ENCODE results near the gene ABLIM1. TPM values are rescaled to one million over a fixed set of nuclear protein-coding genes. Genes with fewer than 3 reads are reported as not detected.
A peak's percentile ranks its signal among the peaks of the same experiment; 100 is the strongest.

ABLIM1 gene
- polyA plus RNA-seq, 4 donors: 25.7 to 59.8 (median 36.8) TPM

GRCh38 chr10:114683593-114683992, 25.5 kb upstream of the ABLIM1 start:
- no peak overlapping the region for H3K4me3 ChIP-seq (ENCODE audit: low read depth in 1 of 3, low read length in 3 of 3)
- FAIRE-seq (no peak), DNase-seq (no peak)
- H3K27ac ChIP-seq (ENCODE audit: low read depth in 1 of 3, low read length in 2 of 3): peak overlapping the region; percentile 53 to 92 (median 80)
- no peaks in the 10 kb centered on the region for H3K9me3 ChIP-seq (ENCODE audit: control insufficient read depth in 2 of 2, insufficient read depth in 1 of 2, low read depth in 1 of 2, low read length in 1 of 2)
- H3K36me3 ChIP-seq (ENCODE audit: control insufficient read depth in 3 of 3, insufficient read depth in 2 of 3, low read depth in 1 of 3, low read length in 3 of 3): no peaks in the 10 kb centered on the region
- peaks cover 5 to 29% (median 14%) of the 10 kb centered on the region in 3 donors for H3K4me1 ChIP-seq (ENCODE audit: control insufficient read depth in 3 of 3, insufficient read depth in 2 of 3, low read depth in 1 of 3, low read length in 2 of 3)
- H3K27me3 ChIP-seq (ENCODE audit: control insufficient read depth in 3 of 3, insufficient read depth in 3 of 3, low read length in 3 of 3): no peaks in the 10 kb centered on the region
- 68 to 74% (median 74%) methylated on average over 9 of the region's 9 CpGs for WGBS, 3 donors

GRCh38 chr10:114683162-114683561, 25.1 kb upstream of the ABLIM1 start:
- DNase-seq: no peak
- peaks cover 5 to 29% (median 14%) of the 10 kb centered on the region in 3 donors for H3K4me1 ChIP-seq (ENCODE audit: control insufficient read depth in 3 of 3, insufficient read depth in 2 of 3, low read depth in 1 of 3, low read length in 2 of 3)

GRCh38 chr10:114682532-114682931, 24.5 kb upstream of the ABLIM1 start:
- 28 to 55% (median 44%) methylated on average over 4 of the region's 4 CpGs for WGBS, 3 donors
- H3K27ac ChIP-seq (ENCODE audit: low read depth in 1 of 3, low read length in 2 of 3): no peak overlapping the region
- no peaks in the 10 kb centered on the region for H3K27me3 ChIP-seq (ENCODE audit: control insufficient read depth in 3 of 3, insufficient read depth in 3 of 3, low read length in 3 of 3)
- no peaks in the 10 kb centered on the region for H3K9me3 ChIP-seq (ENCODE audit: control insufficient read depth in 2 of 2, insufficient read depth in 1 of 2, low read depth in 1 of 2, low read length in 1 of 2)
- DNase-seq: no peak
- no peaks in the 10 kb centered on the region for H3K36me3 ChIP-seq (ENCODE audit: control insufficient read depth in 3 of 3, insufficient read depth in 2 of 3, low read depth in 1 of 3, low read length in 3 of 3)
- no peak for FAIRE-seq
- H3K4me1 ChIP-seq (ENCODE audit: control insufficient read depth in 3 of 3, insufficient read depth in 2 of 3, low read depth in 1 of 3, low read length in 2 of 3): peaks cover 5 to 29% (median 14%) of the 10 kb centered on the region in 3 donors
- no peak overlapping the region for H3K4me3 ChIP-seq (ENCODE audit: low read depth in 1 of 3, low read length in 3 of 3)

More at GRCh38 chr10:114683162-114683561, 25.1 kb upstream of the ABLIM1 start:
- 72 to 79% (median 72%) methylated on average over 10 of the region's 10 CpGs for WGBS, 3 donors
- no peaks in the 10 kb centered on the region for H3K9me3 ChIP-seq (ENCODE audit: control insufficient read depth in 2 of 2, insufficient read depth in 1 of 2, low read depth in 1 of 2, low read length in 1 of 2)
- no peaks in the 10 kb centered on the region for H3K27me3 ChIP-seq (ENCODE audit: control insufficient read depth in 3 of 3, insufficient read depth in 3 of 3, low read length in 3 of 3)
- no peak for FAIRE-seq
- H3K4me3 ChIP-seq (ENCODE audit: low read depth in 1 of 3, low read length in 3 of 3): no peak overlapping the region
- H3K27ac ChIP-seq (ENCODE audit: low read depth in 1 of 3, low read length in 2 of 3): peak overlapping the region; percentile 53 to 92 (median 80)
- no peaks in the 10 kb centered on the region for H3K36me3 ChIP-seq (ENCODE audit: control insufficient read depth in 3 of 3, insufficient read depth in 2 of 3, low read depth in 1 of 3, low read length in 3 of 3)

GRCh38 chr10:114682121-114682520, 24.0 kb upstream of the ABLIM1 start:
- Histone ChIP-seq H3K27ac (ENCODE audit: low read depth in 1 of 3, low read length in 2 of 3) (no peak overlapping the region), H3K36me3 (ENCODE audit: control insufficient read depth in 3 of 3, insufficient read depth in 2 of 3, low read depth in 1 of 3, low read length in 3 of 3) (no peaks in the 10 kb centered on the region), H3K4me3 (ENCODE audit: low read depth in 1 of 3, low read length in 3 of 3) (no peak overlapping the region), H3K9me3 (ENCODE audit: control insufficient read depth in 2 of 2, insufficient read depth in 1 of 2, low read depth in 1 of 2, low read length in 1 of 2) (no peaks in the 10 kb centered on the region), H3K4me1 (ENCODE audit: control insufficient read depth in 3 of 3, insufficient read depth in 2 of 3, low read depth in 1 of 3, low read length in 2 of 3) (peaks cover 5 to 29% (median 14%) of the 10 kb centered on the region in 3 donors), H3K27me3 (ENCODE audit: control insufficient read depth in 3 of 3, insufficient read depth in 3 of 3, low read length in 3 of 3) (no peaks in the 10 kb centered on the region)
- FAIRE-seq: no peak
- DNase-seq: no peak
- 55 to 65% (median 55%) methylated on average over 3 of the region's 3 CpGs for WGBS, 3 donors

- peaks cover 5 to 29% (median 14%) of the 10 kb centered on the region in 3 donors for H3K4me1 ChIP-seq (ENCODE audit: control insufficient read depth in 3 of 3, insufficient read depth in 2 of 3, low read depth in 1 of 3, low read length in 2 of 3)
- no peaks in the 10 kb centered on the region for H3K27me3 ChIP-seq (ENCODE audit: control insufficient read depth in 3 of 3, insufficient read depth in 3 of 3, low read length in 3 of 3)
- WGBS, 3 donors: 82 to 88% (median 85%) methylated on average over 5 of the region's 5 CpGs
- no peak for FAIRE-seq
- peak in 1 of 2 donors; percentile 6 for DNase-seq
- no peak overlapping the region for H3K4me3 ChIP-seq (ENCODE audit: low read depth in 1 of 3, low read length in 3 of 3)
- no peaks in the 10 kb centered on the region for H3K36me3 ChIP-seq (ENCODE audit: control insufficient read depth in 3 of 3, insufficient read depth in 2 of 3, low read depth in 1 of 3, low read length in 3 of 3)
- no peaks in the 10 kb centered on the region for H3K9me3 ChIP-seq (ENCODE audit: control insufficient read depth in 2 of 2, insufficient read depth in 1 of 2, low read depth in 1 of 2, low read length in 1 of 2)
- H3K27ac ChIP-seq (ENCODE audit: low read depth in 1 of 3, low read length in 2 of 3): no peak overlapping the region
Observed at GRCh38 chr10:114681542-114681941, 23.5 kb upstream of the ABLIM1 start.

GRCh38 chr10:114680543-114681117, 22.6 kb upstream of the ABLIM1 start:
- FAIRE-seq (no peak), DNase-seq (peak in 1 of 2 donors; percentile 18)
- 94 to 100% (median 95%) methylated on average over 3 of the region's 3 CpGs for WGBS, 3 donors
- peaks cover 5 to 26% (median 14%) of the 10 kb centered on the region in 3 donors for H3K4me1 ChIP-seq (ENCODE audit: control insufficient read depth in 3 of 3, insufficient read depth in 2 of 3, low read depth in 1 of 3, low read length in 2 of 3)
- H3K27me3 ChIP-seq (ENCODE audit: control insufficient read depth in 3 of 3, insufficient read depth in 3 of 3, low read length in 3 of 3): no peaks in the 10 kb centered on the region
- no peaks in the 10 kb centered on the region for H3K36me3 ChIP-seq (ENCODE audit: control insufficient read depth in 3 of 3, insufficient read depth in 2 of 3, low read depth in 1 of 3, low read length in 3 of 3)
- no peak overlapping the region for H3K4me3 ChIP-seq (ENCODE audit: low read depth in 1 of 3, low read length in 3 of 3)
- no peak overlapping the region for H3K27ac ChIP-seq (ENCODE audit: low read depth in 1 of 3, low read length in 2 of 3)
- no peaks in the 10 kb centered on the region for H3K9me3 ChIP-seq (ENCODE audit: control insufficient read depth in 2 of 2, insufficient read depth in 1 of 2, low read depth in 1 of 2, low read length in 1 of 2)

GRCh38 chr10:114679552-114679951, 21.5 kb upstream of the ABLIM1 start:
- 92 to 96% (median 96%) methylated on average over 5 of the region's 5 CpGs for WGBS, 3 donors
- no peaks in the 10 kb centered on the region for H3K27me3 ChIP-seq (ENCODE audit: control insufficient read depth in 3 of 3, insufficient read depth in 3 of 3, low read length in 3 of 3)
- FAIRE-seq (no peak), DNase-seq (no peak)
- H3K4me1 ChIP-seq (ENCODE audit: control insufficient read depth in 3 of 3, insufficient read depth in 2 of 3, low read depth in 1 of 3, low read length in 2 of 3): peaks cover 5 to 19% (median 8%) of the 10 kb centered on the region in 3 donors
- H3K4me3 ChIP-seq (ENCODE audit: low read depth in 1 of 3, low read length in 3 of 3): no peak overlapping the region
- no peaks in the 10 kb centered on the region for H3K9me3 ChIP-seq (ENCODE audit: control insufficient read depth in 2 of 2, insufficient read depth in 1 of 2, low read depth in 1 of 2, low read length in 1 of 2)
- no peak overlapping the region for H3K27ac ChIP-seq (ENCODE audit: low read depth in 1 of 3, low read length in 2 of 3)
- H3K36me3 ChIP-seq (ENCODE audit: control insufficient read depth in 3 of 3, insufficient read depth in 2 of 3, low read depth in 1 of 3, low read length in 3 of 3): no peaks in the 10 kb centered on the region

- Histone ChIP-seq H3K4me3 (ENCODE audit: low read depth in 1 of 3, low read length in 3 of 3) (no peak overlapping the region), H3K27me3 (ENCODE audit: control insufficient read depth in 3 of 3, insufficient read depth in 3 of 3, low read length in 3 of 3) (no peaks in the 10 kb centered on the region), H3K27ac (ENCODE audit: low read depth in 1 of 3, low read length in 2 of 3) (no peak overlapping the region), H3K4me1 (ENCODE audit: control insufficient read depth in 3 of 3, insufficient read depth in 2 of 3, low read depth in 1 of 3, low read length in 2 of 3) (peaks cover 4 to 13% (median 4%) of the 10 kb centered on the region in 3 donors), H3K9me3 (ENCODE audit: control insufficient read depth in 2 of 2, insufficient read depth in 1 of 2, low read depth in 1 of 2, low read length in 1 of 2) (no peaks in the 10 kb centered on the region), H3K36me3 (ENCODE audit: control insufficient read depth in 3 of 3, insufficient read depth in 2 of 3, low read depth in 1 of 3, low read length in 3 of 3) (no peaks in the 10 kb centered on the region)
- 68 to 72% (median 70%) methylated on average over 2 of the region's 2 CpGs for WGBS, 3 donors
- no peak for FAIRE-seq
- DNase-seq: peak in 1 of 2 donors; percentile 31
Observed at GRCh38 chr10:114678820-114679219, 20.7 kb upstream of the ABLIM1 start.

- Histone ChIP-seq H3K27me3 (ENCODE audit: control insufficient read depth in 3 of 3, insufficient read depth in 3 of 3, low read length in 3 of 3) (no peaks in the 10 kb centered on the region), H3K27ac (ENCODE audit: low read depth in 1 of 3, low read length in 2 of 3) (no peak overlapping the region), H3K36me3 (ENCODE audit: control insufficient read depth in 3 of 3, insufficient read depth in 2 of 3, low read depth in 1 of 3, low read length in 3 of 3) (no peaks in the 10 kb centered on the region), H3K9me3 (ENCODE audit: control insufficient read depth in 2 of 2, insufficient read depth in 1 of 2, low read depth in 1 of 2, low read length in 1 of 2) (no peaks in the 10 kb centered on the region), H3K4me3 (ENCODE audit: low read depth in 1 of 3, low read length in 3 of 3) (no peak overlapping the region), H3K4me1 (ENCODE audit: control insufficient read depth in 3 of 3, insufficient read depth in 2 of 3, low read depth in 1 of 3, low read length in 2 of 3) (peaks cover 0 to 8% (median under 1%) of the 10 kb centered on the region in 3 donors)
- 66 to 83% (median 77%) methylated on average over 4 of the region's 4 CpGs for WGBS, 3 donors
- no peak for DNase-seq
- no peak for FAIRE-seq
Observed at GRCh38 chr10:114678336-114678735, 20.3 kb upstream of the ABLIM1 start.

Measured in small intestine (tissue), 7 donors.